HG03521 (cell line): ENCODE results near the gene MARCHF9.
"Not testable (repeated sequence)": the region's sequence is repeated elsewhere in the genome, so short reads cannot be mapped to it uniquely, and the experiment has no call there.

Experiments
- ATAC-seq: cut with Tn5 transposase; IDR thresholded peaks from one replicate; pipeline ENCODE4 v1.9.1; 2021; ENCODE audit warnings: mild to moderate bottlenecking, moderate library complexity; ENCODE audit not compliant: unreplicated experiment

The MARCHF9 gene

GRCh38 chr12:57754411-57755193, at the start of gene MARCHF9:
TSS of gene MARCHF9 (plus strand) at chr12:57755103. CDS start at chr12:57755529, 426 bp downstream.
- peak; percentile 18 for ATAC-seq

GRCh38 chr12:57707250-57707649, 47.7 kb upstream of the MARCHF9 start:
- ATAC-seq, result no peak

- ATAC-seq, result no peak
These were observed 46.6 kb upstream of the MARCHF9 start for GRCh38 chr12:57708296-57708695.

GRCh38 chr12:57712701-57713100, 42.2 kb upstream of the MARCHF9 start:
- ATAC-seq, result no peak

GRCh38 chr12:57713209-57713608, 41.7 kb upstream of the MARCHF9 start:
- ATAC-seq, result no peak

- not testable (repeated sequence) for ATAC-seq
These were observed 39.7 kb upstream of the MARCHF9 start for GRCh38 chr12:57715036-57715748.

- no peak for ATAC-seq
These were observed 39.1 kb upstream of the MARCHF9 start for GRCh38 chr12:57715786-57716185.

GRCh38 chr12:57716305-57716704, 38.6 kb upstream of the MARCHF9 start:
- no peak for ATAC-seq

GRCh38 chr12:57717131-57717530, 37.8 kb upstream of the MARCHF9 start:
- ATAC-seq, result no peak

GRCh38 chr12:57717846-57718640, 36.9 kb upstream of the MARCHF9 start:
- ATAC-seq, result no peak

GRCh38 chr12:57718641-57719528, 36.0 kb upstream of the MARCHF9 start:
- ATAC-seq, result no peak

GRCh38 chr12:57719777-57720605, 34.9 kb upstream of the MARCHF9 start:
- ATAC-seq, result no peak

GRCh38 chr12:57720606-57721595, 34.0 kb upstream of the MARCHF9 start:
- no peak for ATAC-seq

- ATAC-seq, result not testable (repeated sequence)
These were observed 32.9 kb upstream of the MARCHF9 start for GRCh38 chr12:57721846-57722608.

GRCh38 chr12:57722716-57723629, 31.9 kb upstream of the MARCHF9 start:
- ATAC-seq, result no peak

GRCh38 chr12:57723630-57723962, 31.3 kb upstream of the MARCHF9 start:
- no peak for ATAC-seq
